Spleen (tissue), 7 donors: ENCODE data around the gene STAG1.

Experiments
- POLR2A ChIP-seq, 3 donors: fragments of 450-650 bp; IDR thresholded peaks; one replicate each; pipeline ENCODE4 v1.5.1; 2017; ENCODE audit warnings: antibody characterized with exemption in 3 of 3, mild to moderate bottlenecking in 1 of 3
- POLR2AphosphoS5 ChIP-seq, 3 donors: sonication (generic); formaldehyde crosslinking; IDR thresholded peaks; one replicate each; pipeline ENCODE4 v1.5.1; 2017; ENCODE audit warnings: antibody characterized with exemption in 3 of 3
- TF ChIP-seq, protein P1 (sequence below), 11 experiments: fragments of 200-600 bp in 7 of 11; fragments of 450-650 bp in 4 of 11; sonication (generic) in 4 of 11; IDR thresholded peaks in 8 of 11; conservative IDR thresholded peaks in 3 of 11; 1 replicate in 7 of 11; 2 replicates in 4 of 11; pipeline versions ENCODE4 v1.4.0 to v1.8.0; 2016 to 2021; ENCODE audit warnings: antibody characterized with exemption in 11 of 11, inconsistent platforms in 4 of 11, mild to moderate bottlenecking in 1 of 11
- donor health status: DM: no; HTN: no; CAD: no; lungs with moderate emphysema.
- donor health status: DM: no; HTN: no; CAD: no.
- donor health status: DM: no; HTN: no; CAD: no.

DNA sequence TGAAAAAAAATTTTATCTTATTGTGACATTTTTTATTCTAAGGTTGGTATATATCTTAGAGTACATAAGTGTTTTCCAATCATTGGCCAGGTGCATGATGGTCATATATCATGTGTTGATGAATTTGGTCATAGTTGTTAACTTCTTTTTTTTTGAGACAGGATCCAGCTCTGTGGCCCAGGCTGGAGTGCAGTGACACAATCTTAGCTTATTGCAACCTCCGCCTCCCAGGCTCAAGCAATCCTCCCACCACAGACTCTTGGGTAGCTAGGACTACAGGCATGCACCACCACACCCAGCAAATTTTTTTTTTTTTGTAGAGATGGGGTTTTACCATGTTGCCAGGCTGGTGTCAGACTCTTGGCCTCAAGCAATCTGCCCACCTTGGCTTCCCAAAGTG, 458.0 kb downstream of the STAG1 start:
- TF ChIP-seq, protein P1, sequence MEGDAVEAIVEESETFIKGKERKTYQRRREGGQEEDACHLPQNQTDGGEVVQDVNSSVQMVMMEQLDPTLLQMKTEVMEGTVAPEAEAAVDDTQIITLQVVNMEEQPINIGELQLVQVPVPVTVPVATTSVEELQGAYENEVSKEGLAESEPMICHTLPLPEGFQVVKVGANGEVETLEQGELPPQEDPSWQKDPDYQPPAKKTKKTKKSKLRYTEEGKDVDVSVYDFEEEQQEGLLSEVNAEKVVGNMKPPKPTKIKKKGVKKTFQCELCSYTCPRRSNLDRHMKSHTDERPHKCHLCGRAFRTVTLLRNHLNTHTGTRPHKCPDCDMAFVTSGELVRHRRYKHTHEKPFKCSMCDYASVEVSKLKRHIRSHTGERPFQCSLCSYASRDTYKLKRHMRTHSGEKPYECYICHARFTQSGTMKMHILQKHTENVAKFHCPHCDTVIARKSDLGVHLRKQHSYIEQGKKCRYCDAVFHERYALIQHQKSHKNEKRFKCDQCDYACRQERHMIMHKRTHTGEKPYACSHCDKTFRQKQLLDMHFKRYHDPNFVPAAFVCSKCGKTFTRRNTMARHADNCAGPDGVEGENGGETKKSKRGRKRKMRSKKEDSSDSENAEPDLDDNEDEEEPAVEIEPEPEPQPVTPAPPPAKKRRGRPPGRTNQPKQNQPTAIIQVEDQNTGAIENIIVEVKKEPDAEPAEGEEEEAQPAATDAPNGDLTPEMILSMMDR (IDR thresholded peaks at IDR 0.05 in 8 of 11, conservative IDR thresholded peaks at IDR 0.05 in 3 of 11): no peak
- TF ChIP-seq POLR2A (IDR thresholded peaks at IDR 0.05) (no peak), POLR2AphosphoS5 (IDR thresholded peaks at IDR 0.05) (no peak)
